WTC11 (cell line): ENCODE results near the gene SCUBE1. TPM values are rescaled to one million over a fixed set of nuclear protein-coding genes. Genes with fewer than 3 reads are reported as not detected.

ENCODE experiments used
- ATAC-seq: fragments of 200-7000 bp; cut with Tn5 transposase; 2 replicates; pipeline ENCODE4 v1.10.0; 2021; ENCODE audit warnings: mild to moderate bottlenecking, moderate library complexity
- CTCF ChIA-PET: fragments of 300-600 bp; sonication (Branson Sonifier 250); formaldehyde crosslinking; loops from one replicate; lab custom pipeline; 2021; ENCODE audit warnings: antibody characterized with exemption; lab: Charles Lee
- POLR2A ChIA-PET: fragments of 350-600 bp; sonication (Branson Sonifier 250); formaldehyde crosslinking; loops from one replicate; lab custom pipeline; 2021; ENCODE audit warnings: antibody characterized with exemption; lab: Charles Lee
- DNase-seq: peaks from one replicate; pipeline ENCODE4 v3.0.0; 2021; ENCODE audit warnings: low spot score
- H3K27ac Mint-ChIP-seq: 2 replicates; pipeline ENCODE4 v1.8.0; 2021; ENCODE audit warnings: mixed read lengths
- H3K27me3 Mint-ChIP-seq: 2 replicates; pipeline ENCODE4 v1.8.0; 2021; ENCODE audit warnings: low read depth, mild to moderate bottlenecking, moderate library complexity, mixed read lengths
- H3K36me3 Mint-ChIP-seq: 2 replicates; pipeline ENCODE4 v1.8.0; 2021; ENCODE audit warnings: mixed read lengths
- H3K4me1 Mint-ChIP-seq: 2 replicates; pipeline ENCODE4 v1.8.0; 2022; ENCODE audit warnings: mixed read lengths
- H3K4me3 Mint-ChIP-seq: 2 replicates; pipeline ENCODE4 v1.8.0; 2021; ENCODE audit warnings: mild to moderate bottlenecking, moderate library complexity, mixed read lengths
- H3K9me3 Mint-ChIP-seq: 2 replicates; pipeline ENCODE4 v1.8.0; 2021; ENCODE audit warnings: mixed read lengths
- ETV6 ChIP-seq: sonication (generic); formaldehyde crosslinking; IDR thresholded peaks from 2 replicates; pipeline ENCODE4 v1.8.1; 2022; ENCODE audit warnings: mild to moderate bottlenecking, missing genetic modification reagents
- FOXP1 ChIP-seq: sonication (generic); formaldehyde crosslinking; IDR thresholded peaks from 2 replicates; pipeline ENCODE4 v1.8.0; 2022; ENCODE audit warnings: missing genetic modification reagents, mild to moderate bottlenecking, moderate library complexity, borderline replicate concordance
- GABPB1 ChIP-seq: sonication (generic); formaldehyde crosslinking; IDR thresholded peaks from 2 replicates; pipeline ENCODE4 v1.8.1; 2023; ENCODE audit warnings: mild to moderate bottlenecking, missing genetic modification reagents
- JUN ChIP-seq: sonication (generic); formaldehyde crosslinking; IDR thresholded peaks from 2 replicates; pipeline ENCODE4 v1.8.0; 2023; ENCODE audit warnings: mild to moderate bottlenecking, missing genetic modification reagents
- KAT7 ChIP-seq: sonication (generic); formaldehyde crosslinking; IDR thresholded peaks from 2 replicates; pipeline ENCODE4 v1.8.1; 2023; ENCODE audit warnings: missing genetic modification reagents, mild to moderate bottlenecking, borderline replicate concordance
- NFATC4 ChIP-seq: fragments of 250-450 bp; sonication (Bioruptor Pico); IDR thresholded peaks from 2 replicates; pipeline ENCODE4 v1.9.0; 2021; ENCODE audit warnings: mild to moderate bottlenecking
- NR2C2 ChIP-seq: sonication (generic); formaldehyde crosslinking; IDR thresholded peaks from 2 replicates; pipeline ENCODE4 v1.8.0; 2022; ENCODE audit warnings: mild to moderate bottlenecking, missing genetic modification reagents
- TP53 ChIP-seq: sonication (generic); formaldehyde crosslinking; IDR thresholded peaks from 2 replicates; pipeline ENCODE4 v1.8.1; 2023; ENCODE audit warnings: mild to moderate bottlenecking, missing genetic modification reagents
- ZNF219 ChIP-seq: sonication (generic); formaldehyde crosslinking; IDR thresholded peaks from 2 replicates; pipeline ENCODE4 v1.8.0; 2023; ENCODE audit warnings: missing genetic modification reagents, mild to moderate bottlenecking, borderline replicate concordance
- total RNA-seq: library from RNA; stranded (reverse); gene quantifications from 3 replicates; pipeline ENCODE4 v1.2.3, GENCODE V29; 2021
- TF ChIP-seq, protein P1 (sequence below): sonication (generic); formaldehyde crosslinking; IDR thresholded peaks from 2 replicates; pipeline ENCODE4 v1.8.1; 2023; ENCODE audit warnings: mild to moderate bottlenecking, moderate library complexity, missing genetic modification reagents
- TF ChIP-seq, protein P2 (sequence below): sonication (generic); formaldehyde crosslinking; IDR thresholded peaks from 2 replicates; pipeline ENCODE4 v1.8.0; 2022; ENCODE audit warnings: mild to moderate bottlenecking, missing genetic modification reagents
- TF ChIP-seq, protein P3 (sequence below): sonication (generic); formaldehyde crosslinking; IDR thresholded peaks from 2 replicates; pipeline ENCODE4 v1.8.0; 2023; ENCODE audit warnings: missing genetic modification reagents, mild to moderate bottlenecking, borderline replicate concordance
- TF ChIP-seq, protein P4 (sequence below): sonication (generic); formaldehyde crosslinking; IDR thresholded peaks from 2 replicates; pipeline ENCODE4 v1.8.1; 2022; ENCODE audit warnings: missing genetic modification reagents, borderline replicate concordance
- TF ChIP-seq, protein P5 (sequence below): sonication (generic); formaldehyde crosslinking; IDR thresholded peaks from 2 replicates; pipeline ENCODE4 v1.8.0; 2022; ENCODE audit warnings: mild to moderate bottlenecking, missing genetic modification reagents
- TF ChIP-seq, protein P6 (sequence below): fragments of 250-450 bp; sonication (Bioruptor Pico); IDR thresholded peaks from 2 replicates; pipeline ENCODE4 v1.8.0; 2021; ENCODE audit warnings: mild to moderate bottlenecking
- TF ChIP-seq, protein P7 (sequence below): sonication (generic); formaldehyde crosslinking; conservative IDR thresholded peaks from 2 replicates; pipeline ENCODE4 v1.8.1; 2023; ENCODE audit warnings: mild to moderate bottlenecking, low read depth, missing genetic modification reagents, moderate library complexity

SCUBE1 gene
- total RNA-seq, 1 experiment from 2014 or later: 6.9 TPM

DNA sequence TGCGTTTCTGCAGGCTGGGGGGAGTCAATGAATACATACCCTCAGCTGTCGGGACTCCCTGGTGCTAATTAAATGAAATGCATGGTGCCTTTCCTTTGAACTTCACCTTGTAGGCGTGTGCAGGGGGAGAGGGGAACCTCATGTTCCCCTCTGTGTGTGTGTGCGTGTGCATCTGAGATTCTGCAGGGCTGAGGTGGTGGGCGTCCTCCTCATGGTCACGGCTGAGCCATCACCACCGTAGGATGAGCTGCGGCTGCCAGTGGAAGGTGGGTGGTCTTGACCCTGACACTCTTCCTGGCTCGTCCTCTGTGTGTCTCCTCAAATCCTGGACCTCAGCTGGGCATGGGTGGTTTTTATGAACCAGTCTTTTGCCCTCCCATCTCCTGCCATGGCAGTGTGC lies 103.2 kb downstream of the SCUBE1 start (continued):
- TF ChIP-seq, protein P1, sequence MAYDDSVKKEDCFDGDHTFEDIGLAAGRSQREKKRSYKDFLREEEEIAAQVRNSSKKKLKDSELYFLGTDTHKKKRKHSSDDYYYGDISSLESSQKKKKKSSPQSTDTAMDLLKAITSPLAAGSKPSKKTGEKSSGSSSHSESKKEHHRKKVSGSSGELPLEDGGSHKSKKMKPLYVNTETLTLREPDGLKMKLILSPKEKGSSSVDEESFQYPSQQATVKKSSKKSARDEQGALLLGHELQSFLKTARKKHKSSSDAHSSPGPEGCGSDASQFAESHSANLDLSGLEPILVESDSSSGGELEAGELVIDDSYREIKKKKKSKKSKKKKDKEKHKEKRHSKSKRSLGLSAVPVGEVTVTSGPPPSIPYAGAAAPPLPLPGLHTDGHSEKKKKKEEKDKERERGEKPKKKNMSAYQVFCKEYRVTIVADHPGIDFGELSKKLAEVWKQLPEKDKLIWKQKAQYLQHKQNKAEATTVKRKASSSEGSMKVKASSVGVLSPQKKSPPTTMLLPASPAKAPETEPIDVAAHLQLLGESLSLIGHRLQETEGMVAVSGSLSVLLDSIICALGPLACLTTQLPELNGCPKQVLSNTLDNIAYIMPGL (CRISPR knock-in tag): no peak
- TF ChIP-seq, protein P2, sequence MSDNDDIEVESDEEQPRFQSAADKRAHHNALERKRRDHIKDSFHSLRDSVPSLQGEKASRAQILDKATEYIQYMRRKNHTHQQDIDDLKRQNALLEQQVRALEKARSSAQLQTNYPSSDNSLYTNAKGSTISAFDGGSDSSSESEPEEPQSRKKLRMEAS (CRISPR knock-in tag): no peak
- no peak for TF ChIP-seq JUN (CRISPR knock-in tag)
- TF ChIP-seq, protein P3, sequence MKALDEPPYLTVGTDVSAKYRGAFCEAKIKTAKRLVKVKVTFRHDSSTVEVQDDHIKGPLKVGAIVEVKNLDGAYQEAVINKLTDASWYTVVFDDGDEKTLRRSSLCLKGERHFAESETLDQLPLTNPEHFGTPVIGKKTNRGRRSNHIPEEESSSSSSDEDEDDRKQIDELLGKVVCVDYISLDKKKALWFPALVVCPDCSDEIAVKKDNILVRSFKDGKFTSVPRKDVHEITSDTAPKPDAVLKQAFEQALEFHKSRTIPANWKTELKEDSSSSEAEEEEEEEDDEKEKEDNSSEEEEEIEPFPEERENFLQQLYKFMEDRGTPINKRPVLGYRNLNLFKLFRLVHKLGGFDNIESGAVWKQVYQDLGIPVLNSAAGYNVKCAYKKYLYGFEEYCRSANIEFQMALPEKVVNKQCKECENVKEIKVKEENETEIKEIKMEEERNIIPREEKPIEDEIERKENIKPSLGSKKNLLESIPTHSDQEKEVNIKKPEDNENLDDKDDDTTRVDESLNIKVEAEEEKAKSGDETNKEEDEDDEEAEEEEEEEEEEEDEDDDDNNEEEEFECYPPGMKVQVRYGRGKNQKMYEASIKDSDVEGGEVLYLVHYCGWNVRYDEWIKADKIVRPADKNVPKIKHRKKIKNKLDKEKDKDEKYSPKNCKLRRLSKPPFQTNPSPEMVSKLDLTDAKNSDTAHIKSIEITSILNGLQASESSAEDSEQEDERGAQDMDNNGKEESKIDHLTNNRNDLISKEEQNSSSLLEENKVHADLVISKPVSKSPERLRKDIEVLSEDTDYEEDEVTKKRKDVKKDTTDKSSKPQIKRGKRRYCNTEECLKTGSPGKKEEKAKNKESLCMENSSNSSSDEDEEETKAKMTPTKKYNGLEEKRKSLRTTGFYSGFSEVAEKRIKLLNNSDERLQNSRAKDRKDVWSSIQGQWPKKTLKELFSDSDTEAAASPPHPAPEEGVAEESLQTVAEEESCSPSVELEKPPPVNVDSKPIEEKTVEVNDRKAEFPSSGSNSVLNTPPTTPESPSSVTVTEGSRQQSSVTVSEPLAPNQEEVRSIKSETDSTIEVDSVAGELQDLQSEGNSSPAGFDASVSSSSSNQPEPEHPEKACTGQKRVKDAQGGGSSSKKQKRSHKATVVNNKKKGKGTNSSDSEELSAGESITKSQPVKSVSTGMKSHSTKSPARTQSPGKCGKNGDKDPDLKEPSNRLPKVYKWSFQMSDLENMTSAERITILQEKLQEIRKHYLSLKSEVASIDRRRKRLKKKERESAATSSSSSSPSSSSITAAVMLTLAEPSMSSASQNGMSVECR (CRISPR knock-in tag): no peak
- TF ChIP-seq FOXP1 (CRISPR knock-in tag): no peak

DNA sequence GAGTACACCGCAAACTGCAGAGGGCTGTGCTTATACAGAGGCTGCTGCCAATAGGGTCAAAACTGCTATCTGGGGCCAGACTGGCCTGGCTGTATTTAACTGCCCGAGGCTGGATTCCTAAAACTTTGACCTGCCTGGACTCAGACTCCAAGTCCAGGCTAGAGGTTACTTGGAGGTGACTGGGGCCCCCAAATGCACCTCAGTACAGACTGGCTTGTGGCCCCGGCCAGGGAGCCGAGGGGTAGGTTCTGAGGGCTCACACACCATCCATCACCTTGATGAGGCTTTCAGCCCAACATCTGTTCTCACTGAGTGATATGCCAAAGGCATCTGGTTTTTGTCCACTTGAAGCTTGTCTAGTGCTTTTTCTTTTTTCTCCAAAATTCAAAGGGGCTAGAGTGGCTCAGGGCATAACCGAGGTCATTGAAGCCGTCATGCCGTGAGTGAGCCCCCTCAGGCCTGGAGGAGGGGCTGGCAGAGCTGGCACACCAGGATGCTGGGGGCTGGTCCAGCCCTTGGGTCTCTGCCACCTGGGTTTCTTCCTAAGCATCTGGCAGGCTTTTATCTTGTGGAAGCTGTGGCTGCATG lies 103.9 kb downstream of the SCUBE1 start:
- no peaks in the 10 kb centered on the region for H3K9me3 Mint-ChIP-seq
- H3K4me3 Mint-ChIP-seq: no peak overlapping the region
- ChIA-PET POLR2A (no interaction called here), CTCF (interaction anchor here (1.3 kb wide), 2 partner anchors 11 to 31 kb away, joined by 3 to 5 read pairs; no protein-coding TSS in a partner anchor)
- H3K36me3 Mint-ChIP-seq: no peaks in the 10 kb centered on the region
- no peak overlapping the region for H3K27ac Mint-ChIP-seq
- peaks cover 2% of the 10 kb centered on the region; the same call in 1 of the 2 replicates for H3K27me3 Mint-ChIP-seq
- no peaks in the 10 kb centered on the region for H3K4me1 Mint-ChIP-seq
- ATAC-seq (no peak), DNase-seq (no peak)
- TF ChIP-seq, protein P3 (CRISPR knock-in tag): no peak
- TF ChIP-seq, protein P2 (CRISPR knock-in tag): no peak
- TF ChIP-seq, protein P4, sequence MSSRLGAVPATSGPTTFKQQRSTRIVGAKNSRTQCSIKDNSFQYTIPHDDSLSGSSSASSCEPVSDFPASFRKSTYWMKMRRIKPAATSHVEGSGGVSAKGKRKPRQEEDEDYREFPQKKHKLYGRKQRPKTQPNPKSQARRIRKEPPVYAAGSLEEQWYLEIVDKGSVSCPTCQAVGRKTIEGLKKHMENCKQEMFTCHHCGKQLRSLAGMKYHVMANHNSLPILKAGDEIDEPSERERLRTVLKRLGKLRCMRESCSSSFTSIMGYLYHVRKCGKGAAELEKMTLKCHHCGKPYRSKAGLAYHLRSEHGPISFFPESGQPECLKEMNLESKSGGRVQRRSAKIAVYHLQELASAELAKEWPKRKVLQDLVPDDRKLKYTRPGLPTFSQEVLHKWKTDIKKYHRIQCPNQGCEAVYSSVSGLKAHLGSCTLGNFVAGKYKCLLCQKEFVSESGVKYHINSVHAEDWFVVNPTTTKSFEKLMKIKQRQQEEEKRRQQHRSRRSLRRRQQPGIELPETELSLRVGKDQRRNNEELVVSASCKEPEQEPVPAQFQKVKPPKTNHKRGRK: no peak
- TF ChIP-seq ZNF219 (CRISPR knock-in tag): no peak
- no peak for TF ChIP-seq KAT7 (CRISPR knock-in tag)
- TF ChIP-seq NFATC4 (CRISPR knock-in tag): no peak
- TF ChIP-seq TP53 (CRISPR knock-in tag): no peak
- TF ChIP-seq, protein P5, sequence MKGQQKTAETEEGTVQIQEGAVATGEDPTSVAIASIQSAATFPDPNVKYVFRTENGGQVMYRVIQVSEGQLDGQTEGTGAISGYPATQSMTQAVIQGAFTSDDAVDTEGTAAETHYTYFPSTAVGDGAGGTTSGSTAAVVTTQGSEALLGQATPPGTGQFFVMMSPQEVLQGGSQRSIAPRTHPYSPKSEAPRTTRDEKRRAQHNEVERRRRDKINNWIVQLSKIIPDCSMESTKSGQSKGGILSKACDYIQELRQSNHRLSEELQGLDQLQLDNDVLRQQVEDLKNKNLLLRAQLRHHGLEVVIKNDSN (CRISPR knock-in tag): no peak
- TF ChIP-seq, protein P6, sequence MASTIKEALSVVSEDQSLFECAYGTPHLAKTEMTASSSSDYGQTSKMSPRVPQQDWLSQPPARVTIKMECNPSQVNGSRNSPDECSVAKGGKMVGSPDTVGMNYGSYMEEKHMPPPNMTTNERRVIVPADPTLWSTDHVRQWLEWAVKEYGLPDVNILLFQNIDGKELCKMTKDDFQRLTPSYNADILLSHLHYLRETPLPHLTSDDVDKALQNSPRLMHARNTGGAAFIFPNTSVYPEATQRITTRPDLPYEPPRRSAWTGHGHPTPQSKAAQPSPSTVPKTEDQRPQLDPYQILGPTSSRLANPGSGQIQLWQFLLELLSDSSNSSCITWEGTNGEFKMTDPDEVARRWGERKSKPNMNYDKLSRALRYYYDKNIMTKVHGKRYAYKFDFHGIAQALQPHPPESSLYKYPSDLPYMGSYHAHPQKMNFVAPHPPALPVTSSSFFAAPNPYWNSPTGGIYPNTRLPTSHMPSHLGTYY: no peak
- TF ChIP-seq ETV6 (CRISPR knock-in tag): no peak
- no peak for TF ChIP-seq GABPB1
- no peak for TF ChIP-seq NR2C2 (CRISPR knock-in tag)
- TF ChIP-seq, protein P7, sequence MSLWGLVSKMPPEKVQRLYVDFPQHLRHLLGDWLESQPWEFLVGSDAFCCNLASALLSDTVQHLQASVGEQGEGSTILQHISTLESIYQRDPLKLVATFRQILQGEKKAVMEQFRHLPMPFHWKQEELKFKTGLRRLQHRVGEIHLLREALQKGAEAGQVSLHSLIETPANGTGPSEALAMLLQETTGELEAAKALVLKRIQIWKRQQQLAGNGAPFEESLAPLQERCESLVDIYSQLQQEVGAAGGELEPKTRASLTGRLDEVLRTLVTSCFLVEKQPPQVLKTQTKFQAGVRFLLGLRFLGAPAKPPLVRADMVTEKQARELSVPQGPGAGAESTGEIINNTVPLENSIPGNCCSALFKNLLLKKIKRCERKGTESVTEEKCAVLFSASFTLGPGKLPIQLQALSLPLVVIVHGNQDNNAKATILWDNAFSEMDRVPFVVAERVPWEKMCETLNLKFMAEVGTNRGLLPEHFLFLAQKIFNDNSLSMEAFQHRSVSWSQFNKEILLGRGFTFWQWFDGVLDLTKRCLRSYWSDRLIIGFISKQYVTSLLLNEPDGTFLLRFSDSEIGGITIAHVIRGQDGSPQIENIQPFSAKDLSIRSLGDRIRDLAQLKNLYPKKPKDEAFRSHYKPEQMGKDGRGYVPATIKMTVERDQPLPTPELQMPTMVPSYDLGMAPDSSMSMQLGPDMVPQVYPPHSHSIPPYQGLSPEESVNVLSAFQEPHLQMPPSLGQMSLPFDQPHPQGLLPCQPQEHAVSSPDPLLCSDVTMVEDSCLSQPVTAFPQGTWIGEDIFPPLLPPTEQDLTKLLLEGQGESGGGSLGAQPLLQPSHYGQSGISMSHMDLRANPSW (CRISPR knock-in tag): no peak
